SU-DHL-6 (cell line): ENCODE measurements around the gene CAMSAP1.

ENCODE experiments used
- H2AFZ ChIP-seq: fragments of 200-600 bp; sonication (generic); 2 replicates; pipeline ENCODE4 v1.6.1; 2014; ENCODE audit warnings: low read depth, mild to moderate bottlenecking, moderate library complexity, mixed read lengths, antibody characterized with exemption, low read length; ENCODE audit not compliant: severe bottlenecking
- H3F3A ChIP-seq: fragments of 200-600 bp; shearing (Covaris generic); 2 replicates; pipeline ENCODE4 v1.6.0; 2016; ENCODE audit warnings: antibody characterized with exemption, mild to moderate bottlenecking; ENCODE audit not compliant: insufficient read depth
- H3K27ac ChIP-seq: fragments of 200-600 bp; sonication (generic); 2 replicates; pipeline ENCODE4 v1.5.1; 2016; ENCODE audit warnings: low read depth, mild to moderate bottlenecking, low read length, moderate library complexity, mixed read lengths
- H3K27me3 ChIP-seq: fragments of 200-600 bp; sonication (generic), shearing (Covaris generic); 2 replicates; pipeline ENCODE4 v1.6.0; 2014; ENCODE audit warnings: mild to moderate bottlenecking, low read length
- H3K36me3 ChIP-seq: fragments of 200-600 bp; sonication (generic); 2 replicates; pipeline ENCODE4 v1.6.1; 2014; ENCODE audit warnings: mild to moderate bottlenecking, low read length, mixed read lengths
- H3K4me2 ChIP-seq: fragments of 300-600, 200-600 bp; shearing (Covaris generic), sonication (generic); 2 replicates; pipeline ENCODE4 v1.6.0; 2014; ENCODE audit warnings: low read length, low read depth, mild to moderate bottlenecking; ENCODE audit not compliant: poor library complexity, severe bottlenecking
- H3K4me3 ChIP-seq: fragments of 200-600 bp; sonication (generic); 2 replicates; pipeline ENCODE4 v1.5.1; 2014; ENCODE audit warnings: antibody characterized with exemption, low read length, mild to moderate bottlenecking, mixed read lengths; ENCODE audit not compliant: insufficient read depth, poor library complexity, severe bottlenecking
- H3K79me2 ChIP-seq: fragments of 200-600 bp; sonication (generic); 2 replicates; pipeline ENCODE4 v1.6.1; 2014; ENCODE audit warnings: mild to moderate bottlenecking, low read length, moderate library complexity; ENCODE audit not compliant: insufficient read depth
- H3K9ac ChIP-seq: fragments of 200-600 bp; sonication (generic); 2 replicates; pipeline ENCODE4 v1.7.0; 2014; ENCODE audit warnings: mild to moderate bottlenecking, low read length
- H3K9me2 ChIP-seq: fragments of 200-600 bp; sonication (generic); replicated peaks from 2 replicates; pipeline ENCODE4 v1.6.1; 2014; ENCODE audit warnings: low read length; ENCODE audit not compliant: insufficient read depth
- H3K9me3 ChIP-seq: fragments of 200-600 bp; sonication (generic); 2 replicates; pipeline ENCODE4 v1.6.1; 2014; ENCODE audit warnings: low read length, mixed read lengths; ENCODE audit not compliant: insufficient read depth
- H4K20me1 ChIP-seq: fragments of 200-600 bp; sonication (generic); 2 replicates; pipeline ENCODE4 v1.6.1; 2014; ENCODE audit warnings: low read depth, mild to moderate bottlenecking, antibody characterized with exemption, low read length, moderate library complexity, mixed read lengths
- CTCF ChIP-seq: fragments of 200-600 bp; sonication (generic); IDR thresholded peaks from one replicate; pipeline ENCODE4 v1.5.1; 2017; ENCODE audit warnings: antibody characterized with exemption, mild to moderate bottlenecking, low read length, moderate library complexity; ENCODE audit not compliant: insufficient read depth, poor library complexity, severe bottlenecking
- EZH2phosphoT487 ChIP-seq: fragments of 200-600 bp; sonication (generic), shearing (Covaris generic); conservative IDR thresholded peaks from 2 replicates; pipeline ENCODE4 v1.6.1; 2018; ENCODE audit warnings: mild to moderate bottlenecking, antibody characterized with exemption, low read length, moderate library complexity, mixed read lengths

Gene CAMSAP1

GRCh38 chr9:135857843-135858242 is 49.5 kb downstream of the CAMSAP1 start:
- H3K9ac ChIP-seq: no peak overlapping the region
- TF ChIP-seq CTCF (no peak), EZH2phosphoT487 (no peak)
- no peak overlapping the region for H3K27ac ChIP-seq
- H3K79me2 ChIP-seq: no peaks in the 10 kb centered on the region; the same call in 1 of the 2 replicates
- H3F3A ChIP-seq: no peaks in the 10 kb centered on the region
- H3K9me2 ChIP-seq: no peaks in the 10 kb centered on the region
- no peaks in the 10 kb centered on the region for H3K9me3 ChIP-seq
- H3K4me2 ChIP-seq: no peak overlapping the region
- no peaks in the 10 kb centered on the region for H4K20me1 ChIP-seq
- H3K36me3 ChIP-seq: no peaks in the 10 kb centered on the region
- no peak overlapping the region for H2AFZ ChIP-seq
- H3K4me3 ChIP-seq: no peak overlapping the region
- H3K27me3 ChIP-seq: no peaks in the 10 kb centered on the region

GRCh38 chr9:135857371-135857786 is 50.0 kb downstream of the CAMSAP1 start:
- Histone ChIP-seq H2AFZ (no peak overlapping the region), H3K36me3 (no peaks in the 10 kb centered on the region), H3K9me2 (no peaks in the 10 kb centered on the region), H3K9me3 (no peaks in the 10 kb centered on the region), H3K4me2 (no peak overlapping the region), H3K27ac (no peak overlapping the region), H3K27me3 (no peaks in the 10 kb centered on the region), H4K20me1 (no peaks in the 10 kb centered on the region), H3F3A (no peaks in the 10 kb centered on the region), H3K79me2 (no peaks in the 10 kb centered on the region; the same call in 1 of the 2 replicates), H3K9ac (no peak overlapping the region), H3K4me3 (no peak overlapping the region)
- no peak for TF ChIP-seq EZH2phosphoT487
- TF ChIP-seq CTCF: no peak

- no peak overlapping the region for H3K4me3 ChIP-seq
- no peaks in the 10 kb centered on the region for H3K9me3 ChIP-seq
- H3K27me3 ChIP-seq: no peaks in the 10 kb centered on the region
- peaks cover 5% of the 10 kb centered on the region; the same call in 1 of the 2 replicates for H3F3A ChIP-seq
- TF ChIP-seq CTCF (no peak), EZH2phosphoT487 (no peak)
- H3K36me3 ChIP-seq: no peaks in the 10 kb centered on the region
- 0 out of 2 replicates have a peak, but pooled peaks cover 4% of the 10 kb centered on the region for H4K20me1 ChIP-seq
- no peak overlapping the region for H3K27ac ChIP-seq
- no peak overlapping the region for H3K4me2 ChIP-seq
- H3K9ac ChIP-seq: no peak overlapping the region
- no peaks in the 10 kb centered on the region for H3K9me2 ChIP-seq
- H3K79me2 ChIP-seq: no peaks in the 10 kb centered on the region
- no peak overlapping the region for H2AFZ ChIP-seq
Measured at GRCh38 chr9:135851748-135852147, 55.6 kb downstream of the CAMSAP1 start.
